Measurements from ENCODE around the gene PLPPR2.
"Not testable (repeated sequence)": the region's sequence is repeated elsewhere in the genome, so short reads cannot be mapped to it uniquely, and the experiment has no call there.

The PLPPR2 gene

DNA sequence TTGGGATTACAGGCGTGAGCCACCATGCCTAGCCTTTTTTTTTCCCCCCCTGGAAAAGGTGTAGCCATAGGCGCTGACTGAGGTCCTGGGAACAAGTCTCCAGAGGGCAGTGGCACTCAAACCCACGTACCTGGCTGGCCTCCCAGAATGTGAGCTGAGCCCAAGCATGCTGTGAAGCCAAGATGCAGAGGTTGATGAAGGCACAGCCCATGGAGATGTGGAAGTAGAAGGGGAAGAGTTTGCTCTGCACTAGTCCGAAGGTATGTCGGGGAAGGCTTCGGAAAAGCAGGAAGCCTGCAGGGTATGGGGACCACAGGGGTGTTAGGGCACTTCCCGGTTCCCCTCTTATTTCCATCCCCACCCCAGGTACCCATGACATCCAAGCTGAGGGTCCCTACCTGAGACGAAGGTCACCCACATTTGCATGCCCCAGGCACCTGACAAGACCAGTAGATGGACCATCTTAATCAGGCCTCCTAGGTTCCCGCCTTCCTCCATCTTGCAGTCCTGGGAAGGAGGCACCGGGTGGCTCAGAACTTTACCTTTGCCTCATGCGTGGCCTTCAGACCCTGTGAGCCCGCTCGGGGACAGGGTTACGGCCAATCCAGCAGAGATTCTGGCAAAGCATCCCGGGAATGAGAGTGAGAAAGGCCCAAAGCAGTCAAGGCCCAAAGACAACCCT, 10.0 kb upstream of the PLPPR2 start:
- H3K4me3 ChIP-seq (ENCODE audit: low read depth, low read length) = peak overlapping the region; percentile 83
- TF ChIP-seq, protein P1, sequence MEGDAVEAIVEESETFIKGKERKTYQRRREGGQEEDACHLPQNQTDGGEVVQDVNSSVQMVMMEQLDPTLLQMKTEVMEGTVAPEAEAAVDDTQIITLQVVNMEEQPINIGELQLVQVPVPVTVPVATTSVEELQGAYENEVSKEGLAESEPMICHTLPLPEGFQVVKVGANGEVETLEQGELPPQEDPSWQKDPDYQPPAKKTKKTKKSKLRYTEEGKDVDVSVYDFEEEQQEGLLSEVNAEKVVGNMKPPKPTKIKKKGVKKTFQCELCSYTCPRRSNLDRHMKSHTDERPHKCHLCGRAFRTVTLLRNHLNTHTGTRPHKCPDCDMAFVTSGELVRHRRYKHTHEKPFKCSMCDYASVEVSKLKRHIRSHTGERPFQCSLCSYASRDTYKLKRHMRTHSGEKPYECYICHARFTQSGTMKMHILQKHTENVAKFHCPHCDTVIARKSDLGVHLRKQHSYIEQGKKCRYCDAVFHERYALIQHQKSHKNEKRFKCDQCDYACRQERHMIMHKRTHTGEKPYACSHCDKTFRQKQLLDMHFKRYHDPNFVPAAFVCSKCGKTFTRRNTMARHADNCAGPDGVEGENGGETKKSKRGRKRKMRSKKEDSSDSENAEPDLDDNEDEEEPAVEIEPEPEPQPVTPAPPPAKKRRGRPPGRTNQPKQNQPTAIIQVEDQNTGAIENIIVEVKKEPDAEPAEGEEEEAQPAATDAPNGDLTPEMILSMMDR (IDR thresholded peaks at IDR 0.05; ENCODE audit: low read depth, low read length) = no peak

DNA sequence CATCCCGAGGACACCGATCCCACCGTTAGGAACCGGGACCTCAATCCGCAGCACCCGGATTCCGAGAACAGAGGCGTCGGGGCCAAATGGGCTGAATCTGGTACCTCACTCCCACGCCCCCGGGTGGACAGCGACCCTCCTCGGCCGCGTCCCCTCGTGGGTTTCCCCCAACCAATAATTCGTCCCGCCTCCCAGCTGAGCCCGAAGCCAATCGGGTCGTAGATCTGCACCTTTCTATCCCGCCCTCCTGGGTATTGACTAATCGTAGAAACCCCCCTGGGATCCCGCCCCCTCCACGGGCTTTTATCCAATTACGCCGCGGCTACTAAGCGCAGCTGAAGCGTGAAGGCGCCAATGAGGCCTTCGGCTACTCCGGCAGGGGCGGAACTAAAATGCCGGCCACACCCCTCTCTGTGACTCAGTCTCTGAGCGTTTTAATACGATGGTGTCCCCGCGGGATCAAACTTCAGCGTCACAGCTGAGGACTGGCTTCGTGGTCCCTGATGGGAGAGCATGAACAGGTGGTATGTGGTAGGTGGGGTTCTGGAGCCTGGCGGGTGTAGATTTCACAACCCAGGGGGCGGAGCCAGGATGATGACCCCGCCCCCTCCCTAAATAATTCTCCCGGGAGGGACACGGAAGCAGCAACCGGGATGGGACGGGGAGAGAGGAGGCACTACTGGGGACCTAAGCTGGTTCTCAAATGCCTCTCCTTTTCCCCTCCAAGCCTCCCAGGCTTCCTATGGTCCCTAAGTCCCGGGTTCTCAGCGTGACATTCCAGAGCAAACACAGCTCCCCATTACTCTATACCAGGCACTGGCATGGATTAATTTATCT, 8.9 kb upstream of the PLPPR2 start, which contains the start of the genes CCDC159 and TMEM205:
TSS of gene CCDC159 (plus strand) at position 416 of the 837 bp plus-strand sequence. CDS start at position 504, 88 bp downstream.
TSS of gene TMEM205 (minus strand) at position 165 of the 837 bp plus-strand sequence. CDS start 649 bp downstream, outside the sequence.
- TF ChIP-seq, protein P1 (IDR thresholded peaks at IDR 0.05; ENCODE audit: low read depth, low read length) = no peak
- H3K4me3 ChIP-seq (ENCODE audit: low read depth, low read length) = peak within 1 kb of the TSS; percentile 83

DNA sequence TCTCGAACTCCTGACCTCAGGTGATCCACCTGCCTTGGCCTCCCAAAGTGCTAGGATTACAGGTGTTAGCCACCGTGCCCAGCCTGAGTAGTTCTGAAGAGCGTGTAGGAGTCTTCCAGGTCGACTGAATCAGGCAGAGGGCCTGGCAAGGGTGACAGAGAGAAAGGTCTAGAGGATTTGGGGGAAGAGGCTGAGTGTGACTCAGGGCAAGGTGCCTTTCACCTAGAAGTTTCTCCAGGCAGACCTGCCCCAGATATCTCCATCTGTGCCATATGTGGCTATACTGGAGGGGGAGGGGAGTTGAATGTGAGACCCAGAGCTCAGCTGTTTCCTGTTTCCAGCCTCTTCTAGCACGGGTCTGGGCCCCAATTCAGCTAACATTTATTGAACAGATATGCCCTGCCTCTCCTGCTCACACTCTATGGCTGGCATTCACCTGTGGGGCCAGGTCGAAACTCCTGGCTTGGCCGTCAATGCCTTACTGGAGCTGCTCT, 7.6 kb upstream of the PLPPR2 start:
- TF ChIP-seq, protein P1 (IDR thresholded peaks at IDR 0.05; ENCODE audit: low read depth, low read length) = no peak
- H3K4me3 ChIP-seq (ENCODE audit: low read depth, low read length) = no peak overlapping the region

DNA sequence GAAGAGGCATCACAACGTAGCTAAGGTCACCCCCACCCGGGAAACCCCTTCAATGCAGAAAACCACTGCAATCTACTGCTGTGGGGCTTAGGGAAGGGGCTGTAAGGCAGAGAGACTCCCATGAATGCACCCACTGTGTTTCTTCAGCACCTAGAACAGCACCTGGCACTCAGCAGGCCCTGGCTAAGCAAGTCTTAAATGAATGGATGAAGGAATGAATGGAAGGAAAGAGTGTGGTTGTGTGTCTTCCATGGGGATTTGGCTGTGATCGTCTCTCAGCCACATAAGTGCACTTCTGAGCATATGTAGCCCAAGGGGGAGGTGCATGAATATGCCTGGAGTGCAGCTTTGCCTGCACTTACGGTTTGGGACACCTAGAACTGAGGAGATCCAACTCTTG, 6.1 kb upstream of the PLPPR2 start:
- TF ChIP-seq, protein P1 (IDR thresholded peaks at IDR 0.05; ENCODE audit: low read depth, low read length) = no peak
- no peak overlapping the region for H3K4me3 ChIP-seq (ENCODE audit: low read depth, low read length)

DNA sequence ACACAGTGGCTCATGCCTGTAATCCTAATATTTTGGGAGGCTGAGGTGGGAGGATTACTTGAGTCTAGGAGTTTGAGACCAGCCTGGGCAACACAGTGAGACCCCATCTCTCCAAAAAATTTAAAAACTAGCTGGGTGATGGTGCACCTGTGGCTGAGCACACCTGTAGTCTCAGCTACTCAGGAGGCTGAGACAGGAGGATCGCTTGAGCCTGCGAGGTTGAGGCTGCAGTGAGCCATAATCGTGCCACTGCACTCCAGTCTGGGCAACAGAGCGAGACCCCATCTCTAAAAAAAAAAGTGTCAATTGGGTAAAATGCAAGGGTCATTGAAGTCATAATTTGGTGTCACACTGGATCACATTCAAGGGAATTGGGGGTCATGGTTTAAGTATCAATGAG, 1.1 kb upstream of the PLPPR2 start:
- H3K4me3 ChIP-seq (ENCODE audit: low read depth, low read length) = not testable (repeated sequence)

DNA sequence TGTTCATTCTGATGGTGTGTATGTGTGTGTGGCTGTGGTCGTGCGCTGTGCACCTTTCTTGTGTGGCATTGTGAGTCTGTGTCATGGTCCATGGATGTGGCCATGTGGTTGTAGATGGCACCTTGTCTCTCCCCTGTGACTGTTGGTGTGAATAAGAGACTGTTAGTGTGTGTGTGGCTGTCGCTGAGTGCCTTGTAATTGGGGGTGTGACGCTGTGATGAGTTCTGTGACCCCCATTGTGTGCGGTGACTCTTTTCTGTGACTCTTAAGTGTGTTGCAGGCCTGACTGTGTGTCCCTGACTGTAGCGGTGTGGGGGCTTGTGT, 804 bp downstream of the PLPPR2 start:
- peak overlapping the region; percentile 61 for H3K4me3 ChIP-seq (ENCODE audit: low read depth, low read length)
- TF ChIP-seq, protein P1 (IDR thresholded peaks at IDR 0.05; ENCODE audit: low read depth, low read length) = no peak

DNA sequence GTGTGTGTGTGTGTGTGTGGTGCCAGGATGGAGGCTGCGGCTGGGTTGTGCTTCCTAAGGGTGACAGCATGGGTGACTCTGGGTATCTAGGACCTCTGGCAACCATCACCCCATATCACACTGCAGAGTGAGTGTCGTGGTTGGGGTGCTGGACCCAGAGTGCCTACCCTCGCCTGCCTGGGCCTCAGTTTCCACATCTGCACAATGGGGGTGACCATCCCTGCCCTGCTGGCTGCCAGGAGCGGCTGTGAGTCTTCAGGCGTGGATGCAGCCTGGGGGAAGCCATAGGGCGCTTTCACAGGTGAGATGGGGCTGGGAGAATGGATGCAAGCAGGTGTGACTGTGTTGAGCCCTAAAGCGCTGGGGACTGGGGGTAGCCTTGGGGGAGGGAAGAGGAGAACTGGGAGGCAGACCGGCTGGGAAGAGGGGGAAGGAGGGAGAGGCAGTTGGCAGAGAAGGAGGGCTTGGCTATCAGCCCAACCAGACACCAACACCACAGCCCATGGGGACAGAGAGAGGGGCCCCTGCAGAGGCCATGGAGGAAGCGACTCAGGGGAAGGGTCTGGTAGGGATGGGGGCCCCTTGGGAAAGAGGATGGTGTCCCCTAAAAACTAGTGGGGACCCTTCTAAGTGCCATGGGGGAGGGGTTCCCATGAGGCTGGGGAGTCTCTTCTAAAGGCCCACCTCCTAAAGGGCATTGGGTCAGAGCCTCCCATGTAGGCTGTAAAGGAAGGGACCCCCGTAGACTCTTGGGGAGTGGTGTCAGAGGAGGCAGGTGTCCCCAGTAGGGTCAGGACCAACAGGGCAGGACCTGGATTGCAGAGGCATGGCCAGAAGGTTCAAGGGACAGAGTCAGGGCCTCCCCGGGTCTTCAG, 1.7 kb downstream of the PLPPR2 start:
- H3K4me3 ChIP-seq (ENCODE audit: low read depth, low read length) = no peak overlapping the region

More for the DNA sequence above, 1.7 kb downstream of the PLPPR2 start:
- TF ChIP-seq, protein P1 (IDR thresholded peaks at IDR 0.05; ENCODE audit: low read depth, low read length) = no peak

All from WI38 (cell line).